ENCODE data around the gene RAPGEF3.

- TF ChIP-seq, protein P1, sequence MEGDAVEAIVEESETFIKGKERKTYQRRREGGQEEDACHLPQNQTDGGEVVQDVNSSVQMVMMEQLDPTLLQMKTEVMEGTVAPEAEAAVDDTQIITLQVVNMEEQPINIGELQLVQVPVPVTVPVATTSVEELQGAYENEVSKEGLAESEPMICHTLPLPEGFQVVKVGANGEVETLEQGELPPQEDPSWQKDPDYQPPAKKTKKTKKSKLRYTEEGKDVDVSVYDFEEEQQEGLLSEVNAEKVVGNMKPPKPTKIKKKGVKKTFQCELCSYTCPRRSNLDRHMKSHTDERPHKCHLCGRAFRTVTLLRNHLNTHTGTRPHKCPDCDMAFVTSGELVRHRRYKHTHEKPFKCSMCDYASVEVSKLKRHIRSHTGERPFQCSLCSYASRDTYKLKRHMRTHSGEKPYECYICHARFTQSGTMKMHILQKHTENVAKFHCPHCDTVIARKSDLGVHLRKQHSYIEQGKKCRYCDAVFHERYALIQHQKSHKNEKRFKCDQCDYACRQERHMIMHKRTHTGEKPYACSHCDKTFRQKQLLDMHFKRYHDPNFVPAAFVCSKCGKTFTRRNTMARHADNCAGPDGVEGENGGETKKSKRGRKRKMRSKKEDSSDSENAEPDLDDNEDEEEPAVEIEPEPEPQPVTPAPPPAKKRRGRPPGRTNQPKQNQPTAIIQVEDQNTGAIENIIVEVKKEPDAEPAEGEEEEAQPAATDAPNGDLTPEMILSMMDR (IDR thresholded peaks at IDR 0.05; ENCODE audit: low read depth, low read length, missing input control) = no peak
- TF ChIP-seq, protein P2, sequence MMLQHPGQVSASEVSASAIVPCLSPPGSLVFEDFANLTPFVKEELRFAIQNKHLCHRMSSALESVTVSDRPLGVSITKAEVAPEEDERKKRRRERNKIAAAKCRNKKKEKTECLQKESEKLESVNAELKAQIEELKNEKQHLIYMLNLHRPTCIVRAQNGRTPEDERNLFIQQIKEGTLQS (IDR thresholded peaks at IDR 0.05) = no peak
- TF ChIP-seq RAD21 (IDR thresholded peaks at IDR 0.05) (no peak), EGR1 (IDR thresholded peaks at IDR 0.05; ENCODE audit: low read depth in 2 of 2) (no peak), TAF1 (conservative IDR thresholded peaks at IDR 0.05) (no peak), YY1 (IDR thresholded peaks at IDR 0.05) (peak; percentile 14), SP1 (IDR thresholded peaks at IDR 0.05) (no peak), FOXA1 (IDR thresholded peaks at IDR 0.05) (peak; percentile 73), MAX (IDR thresholded peaks at IDR 0.05) (no peak), RXRA (IDR thresholded peaks at IDR 0.05) (peak in 1 of 2 donors; percentile 19), HNF4A (conservative IDR thresholded peaks at IDR 0.05) (peak; percentile 23 to 25), JUND (IDR thresholded peaks at IDR 0.05) (no peak)
- TF ChIP-seq, protein P3, sequence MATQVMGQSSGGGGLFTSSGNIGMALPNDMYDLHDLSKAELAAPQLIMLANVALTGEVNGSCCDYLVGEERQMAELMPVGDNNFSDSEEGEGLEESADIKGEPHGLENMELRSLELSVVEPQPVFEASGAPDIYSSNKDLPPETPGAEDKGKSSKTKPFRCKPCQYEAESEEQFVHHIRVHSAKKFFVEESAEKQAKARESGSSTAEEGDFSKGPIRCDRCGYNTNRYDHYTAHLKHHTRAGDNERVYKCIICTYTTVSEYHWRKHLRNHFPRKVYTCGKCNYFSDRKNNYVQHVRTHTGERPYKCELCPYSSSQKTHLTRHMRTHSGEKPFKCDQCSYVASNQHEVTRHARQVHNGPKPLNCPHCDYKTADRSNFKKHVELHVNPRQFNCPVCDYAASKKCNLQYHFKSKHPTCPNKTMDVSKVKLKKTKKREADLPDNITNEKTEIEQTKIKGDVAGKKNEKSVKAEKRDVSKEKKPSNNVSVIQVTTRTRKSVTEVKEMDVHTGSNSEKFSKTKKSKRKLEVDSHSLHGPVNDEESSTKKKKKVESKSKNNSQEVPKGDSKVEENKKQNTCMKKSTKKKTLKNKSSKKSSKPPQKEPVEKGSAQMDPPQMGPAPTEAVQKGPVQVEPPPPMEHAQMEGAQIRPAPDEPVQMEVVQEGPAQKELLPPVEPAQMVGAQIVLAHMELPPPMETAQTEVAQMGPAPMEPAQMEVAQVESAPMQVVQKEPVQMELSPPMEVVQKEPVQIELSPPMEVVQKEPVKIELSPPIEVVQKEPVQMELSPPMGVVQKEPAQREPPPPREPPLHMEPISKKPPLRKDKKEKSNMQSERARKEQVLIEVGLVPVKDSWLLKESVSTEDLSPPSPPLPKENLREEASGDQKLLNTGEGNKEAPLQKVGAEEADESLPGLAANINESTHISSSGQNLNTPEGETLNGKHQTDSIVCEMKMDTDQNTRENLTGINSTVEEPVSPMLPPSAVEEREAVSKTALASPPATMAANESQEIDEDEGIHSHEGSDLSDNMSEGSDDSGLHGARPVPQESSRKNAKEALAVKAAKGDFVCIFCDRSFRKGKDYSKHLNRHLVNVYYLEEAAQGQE (IDR thresholded peaks at IDR 0.05) = no peak
- TF ChIP-seq, protein P4, sequence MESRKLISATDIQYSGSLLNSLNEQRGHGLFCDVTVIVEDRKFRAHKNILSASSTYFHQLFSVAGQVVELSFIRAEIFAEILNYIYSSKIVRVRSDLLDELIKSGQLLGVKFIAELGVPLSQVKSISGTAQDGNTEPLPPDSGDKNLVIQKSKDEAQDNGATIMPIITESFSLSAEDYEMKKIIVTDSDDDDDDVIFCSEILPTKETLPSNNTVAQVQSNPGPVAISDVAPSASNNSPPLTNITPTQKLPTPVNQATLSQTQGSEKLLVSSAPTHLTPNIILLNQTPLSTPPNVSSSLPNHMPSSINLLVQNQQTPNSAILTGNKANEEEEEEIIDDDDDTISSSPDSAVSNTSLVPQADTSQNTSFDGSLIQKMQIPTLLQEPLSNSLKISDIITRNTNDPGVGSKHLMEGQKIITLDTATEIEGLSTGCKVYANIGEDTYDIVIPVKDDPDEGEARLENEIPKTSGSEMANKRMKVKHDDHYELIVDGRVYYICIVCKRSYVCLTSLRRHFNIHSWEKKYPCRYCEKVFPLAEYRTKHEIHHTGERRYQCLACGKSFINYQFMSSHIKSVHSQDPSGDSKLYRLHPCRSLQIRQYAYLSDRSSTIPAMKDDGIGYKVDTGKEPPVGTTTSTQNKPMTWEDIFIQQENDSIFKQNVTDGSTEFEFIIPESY (IDR thresholded peaks at IDR 0.05) = no peak
Measured at GRCh38 chr12:47768323-47768811, 9.7 kb upstream of the RAPGEF3 start.
